ENCODE measurements around the gene CD27.
"Not testable (repeated sequence)": the region's sequence is repeated elsewhere in the genome, so short reads cannot be mapped to it uniquely, and the experiment has no call there.

The CD27 gene

DNA sequence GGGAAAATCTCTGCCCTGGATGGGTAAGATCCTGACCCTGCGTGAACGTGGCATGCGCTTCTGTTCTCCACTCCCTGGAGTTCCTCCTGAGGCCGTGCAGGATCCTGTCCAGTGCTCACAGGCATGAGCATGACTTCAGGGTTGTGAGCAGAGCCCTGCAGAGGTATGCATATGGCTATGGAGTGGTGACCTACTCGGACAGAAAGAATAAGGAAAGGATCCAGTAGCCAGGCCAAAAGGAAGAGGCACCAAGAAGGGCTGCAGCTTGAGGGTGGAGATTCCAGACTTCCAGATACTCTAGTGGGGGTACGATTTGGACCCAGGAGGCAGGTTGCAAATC, 20.8 kb upstream of the CD27 start:
- H3K36me3 ChIP-seq (ENCODE audit: control insufficient read depth, insufficient read depth, low read length) = no peaks in the 10 kb centered on the region
- H3K4me1 ChIP-seq (ENCODE audit: control insufficient read depth, insufficient read depth, low read length) = peaks cover 8% of the 10 kb centered on the region; the same call in 1 of the 2 replicates
- H3K27me3 ChIP-seq (ENCODE audit: control insufficient read depth, insufficient read depth, low read length) = no peaks in the 10 kb centered on the region
- no peak overlapping the region for H3K27ac ChIP-seq (ENCODE audit: low read depth, low read length)
- no peak overlapping the region for H3K4me3 ChIP-seq (ENCODE audit: low read depth, low read length)
- no peaks in the 10 kb centered on the region for H3K9me3 ChIP-seq (ENCODE audit: control insufficient read depth, insufficient read depth, low read depth, low read length)
- H3K9ac ChIP-seq (ENCODE audit: low read length) = no peak overlapping the region

- Histone ChIP-seq H3K4me1 (ENCODE audit: control insufficient read depth, insufficient read depth, low read length) (peaks cover 8% of the 10 kb centered on the region; the same call in 1 of the 2 replicates), H3K9me3 (ENCODE audit: control insufficient read depth, insufficient read depth, low read depth, low read length) (no peaks in the 10 kb centered on the region), H3K4me3 (ENCODE audit: low read depth, low read length) (no peak overlapping the region), H3K36me3 (ENCODE audit: control insufficient read depth, insufficient read depth, low read length) (no peaks in the 10 kb centered on the region), H3K9ac (ENCODE audit: low read length) (no peak overlapping the region), H3K27me3 (ENCODE audit: control insufficient read depth, insufficient read depth, low read length) (no peaks in the 10 kb centered on the region), H3K27ac (ENCODE audit: low read depth, low read length) (no peak overlapping the region)
Measured at GRCh38 chr12:6424866-6425265, 19.9 kb upstream of the CD27 start.

GRCh38 chr12:6425590-6426531, 18.9 kb upstream of the CD27 start:
- no peak overlapping the region for H3K4me3 ChIP-seq (ENCODE audit: low read depth, low read length)
- H3K27ac ChIP-seq (ENCODE audit: low read depth, low read length) = no peak overlapping the region
- peaks cover 8% of the 10 kb centered on the region; the same call in 1 of the 2 replicates for H3K4me1 ChIP-seq (ENCODE audit: control insufficient read depth, insufficient read depth, low read length)

DNA sequence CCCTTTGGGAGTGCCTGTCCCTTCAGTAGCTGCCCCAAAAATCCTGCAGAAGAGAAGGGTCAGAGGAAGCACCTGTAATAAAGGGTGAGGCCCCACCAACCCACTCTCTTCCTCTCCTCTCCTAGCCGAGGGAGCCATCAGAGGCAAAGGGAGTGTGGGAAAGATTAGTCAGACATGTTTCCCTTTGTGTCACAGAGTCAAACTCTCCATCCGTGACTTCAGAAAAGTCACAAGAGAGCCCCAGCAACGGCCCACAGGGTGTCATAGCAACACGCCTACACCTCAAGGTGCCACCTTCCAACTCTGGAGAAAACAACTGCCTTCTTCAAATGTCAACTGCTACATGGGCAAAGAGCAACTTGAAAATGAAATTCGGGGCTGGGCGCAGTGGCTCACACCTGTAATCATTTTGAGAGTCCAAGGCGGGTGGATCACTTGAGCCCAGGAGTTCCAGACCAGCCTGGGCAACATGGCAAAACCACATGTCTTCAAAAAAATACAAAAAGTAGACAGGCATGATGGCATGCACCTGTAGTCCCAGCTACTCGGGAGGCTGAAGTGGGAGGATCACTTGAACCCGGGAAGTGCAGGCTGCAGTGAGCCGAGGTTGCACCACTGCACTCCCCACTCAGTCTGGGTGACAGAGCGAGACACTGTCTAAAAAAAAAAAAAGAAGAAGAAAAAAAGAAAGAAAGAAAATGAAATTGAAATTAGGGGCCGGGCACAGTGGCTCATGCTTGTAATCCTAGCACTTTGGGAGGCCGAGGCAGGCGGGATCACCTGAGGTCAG, 17.7 kb upstream of the CD27 start:
- Histone ChIP-seq H3K9ac (ENCODE audit: low read length) (no peak overlapping the region), H3K27ac (ENCODE audit: low read depth, low read length) (no peak overlapping the region), H3K27me3 (ENCODE audit: control insufficient read depth, insufficient read depth, low read length) (no peaks in the 10 kb centered on the region), H3K9me3 (ENCODE audit: control insufficient read depth, insufficient read depth, low read depth, low read length) (no peaks in the 10 kb centered on the region), H3K4me3 (ENCODE audit: low read depth, low read length) (no peak overlapping the region), H3K4me1 (ENCODE audit: control insufficient read depth, insufficient read depth, low read length) (peaks cover 8% of the 10 kb centered on the region; the same call in 1 of the 2 replicates), H3K36me3 (ENCODE audit: control insufficient read depth, insufficient read depth, low read length) (no peaks in the 10 kb centered on the region)

More at GRCh38 chr12:6425590-6426531, 18.9 kb upstream of the CD27 start:
- Histone ChIP-seq H3K36me3 (ENCODE audit: control insufficient read depth, insufficient read depth, low read length) (no peaks in the 10 kb centered on the region), H3K9ac (ENCODE audit: low read length) (no peak overlapping the region), H3K9me3 (ENCODE audit: control insufficient read depth, insufficient read depth, low read depth, low read length) (no peaks in the 10 kb centered on the region), H3K27me3 (ENCODE audit: control insufficient read depth, insufficient read depth, low read length) (no peaks in the 10 kb centered on the region)

GRCh38 chr12:6427796-6428195, 17.0 kb upstream of the CD27 start:
- H3K9me3 ChIP-seq (ENCODE audit: control insufficient read depth, insufficient read depth, low read depth, low read length); H3K4me3 ChIP-seq (ENCODE audit: low read depth, low read length); H3K36me3 ChIP-seq (ENCODE audit: control insufficient read depth, insufficient read depth, low read length); H3K9ac ChIP-seq (ENCODE audit: low read length); H3K27ac ChIP-seq (ENCODE audit: low read depth, low read length); H3K27me3 ChIP-seq (ENCODE audit: control insufficient read depth, insufficient read depth, low read length); H3K4me1 ChIP-seq (ENCODE audit: control insufficient read depth, insufficient read depth, low read length): not testable (repeated sequence)

DNA sequence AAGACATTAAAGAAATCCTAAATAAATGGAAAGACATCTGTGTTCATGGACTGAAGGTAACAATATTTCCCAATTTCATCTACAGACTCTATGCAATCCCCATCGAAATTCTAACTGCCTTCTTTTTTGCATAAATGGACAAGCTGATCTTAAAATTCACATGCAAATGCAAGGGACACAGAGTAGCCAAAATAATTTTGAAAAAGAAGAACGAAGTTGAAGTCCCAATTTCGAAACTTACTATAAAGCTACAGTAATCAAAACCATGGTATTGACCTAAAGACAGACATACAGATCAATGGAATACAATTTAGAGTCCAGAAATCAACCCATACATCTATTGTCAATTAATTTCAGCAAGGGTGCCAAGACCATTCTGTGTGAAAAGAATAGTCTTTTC, 16.4 kb upstream of the CD27 start:
- peaks cover 9% of the 10 kb centered on the region for H3K4me1 ChIP-seq (ENCODE audit: control insufficient read depth, insufficient read depth, low read length)
- no peak overlapping the region for H3K9ac ChIP-seq (ENCODE audit: low read length)
- no peak overlapping the region for H3K27ac ChIP-seq (ENCODE audit: low read depth, low read length)
- no peak overlapping the region for H3K4me3 ChIP-seq (ENCODE audit: low read depth, low read length)
- no peaks in the 10 kb centered on the region for H3K9me3 ChIP-seq (ENCODE audit: control insufficient read depth, insufficient read depth, low read depth, low read length)
- no peaks in the 10 kb centered on the region for H3K27me3 ChIP-seq (ENCODE audit: control insufficient read depth, insufficient read depth, low read length)
- H3K36me3 ChIP-seq (ENCODE audit: control insufficient read depth, insufficient read depth, low read length) = no peaks in the 10 kb centered on the region

- Histone ChIP-seq H3K9ac (ENCODE audit: low read length) (no peak overlapping the region), H3K9me3 (ENCODE audit: control insufficient read depth, insufficient read depth, low read depth, low read length) (no peaks in the 10 kb centered on the region), H3K4me3 (ENCODE audit: low read depth, low read length) (no peak overlapping the region), H3K27ac (ENCODE audit: low read depth, low read length) (no peak overlapping the region), H3K4me1 (ENCODE audit: control insufficient read depth, insufficient read depth, low read length) (peaks cover 16% of the 10 kb centered on the region), H3K27me3 (ENCODE audit: control insufficient read depth, insufficient read depth, low read length) (no peaks in the 10 kb centered on the region), H3K36me3 (ENCODE audit: control insufficient read depth, insufficient read depth, low read length) (no peaks in the 10 kb centered on the region)
Measured at GRCh38 chr12:6430124-6430989, 14.4 kb upstream of the CD27 start.

GRCh38 chr12:6432991-6433390, 11.8 kb upstream of the CD27 start:
- H3K4me3 ChIP-seq (ENCODE audit: low read depth, low read length) = no peak overlapping the region
- H3K36me3 ChIP-seq (ENCODE audit: control insufficient read depth, insufficient read depth, low read length) = no peaks in the 10 kb centered on the region
- no peak overlapping the region for H3K9ac ChIP-seq (ENCODE audit: low read length)
- H3K27me3 ChIP-seq (ENCODE audit: control insufficient read depth, insufficient read depth, low read length) = no peaks in the 10 kb centered on the region
- H3K9me3 ChIP-seq (ENCODE audit: control insufficient read depth, insufficient read depth, low read depth, low read length) = no peaks in the 10 kb centered on the region
- no peak overlapping the region for H3K27ac ChIP-seq (ENCODE audit: low read depth, low read length)
- H3K4me1 ChIP-seq (ENCODE audit: control insufficient read depth, insufficient read depth, low read length) = peaks cover 16% of the 10 kb centered on the region

- H3K9ac ChIP-seq (ENCODE audit: low read length) = no peak overlapping the region
Measured at GRCh38 chr12:6434205-6435140, 10.3 kb upstream of the CD27 start.

More at GRCh38 chr12:6434205-6435140, 10.3 kb upstream of the CD27 start:
- Histone ChIP-seq H3K4me1 (ENCODE audit: control insufficient read depth, insufficient read depth, low read length) (peaks cover 16% of the 10 kb centered on the region), H3K9me3 (ENCODE audit: control insufficient read depth, insufficient read depth, low read depth, low read length) (no peaks in the 10 kb centered on the region), H3K36me3 (ENCODE audit: control insufficient read depth, insufficient read depth, low read length) (no peaks in the 10 kb centered on the region), H3K27me3 (ENCODE audit: control insufficient read depth, insufficient read depth, low read length) (no peaks in the 10 kb centered on the region), H3K27ac (ENCODE audit: low read depth, low read length) (no peak overlapping the region), H3K4me3 (ENCODE audit: low read depth, low read length) (no peak overlapping the region)

Measured in HUES6 (cell line).